ENCODE results near the gene C1orf35.
A peak's percentile ranks its signal among the peaks of the same experiment; 100 is the strongest.

The C1orf35 gene

DNA sequence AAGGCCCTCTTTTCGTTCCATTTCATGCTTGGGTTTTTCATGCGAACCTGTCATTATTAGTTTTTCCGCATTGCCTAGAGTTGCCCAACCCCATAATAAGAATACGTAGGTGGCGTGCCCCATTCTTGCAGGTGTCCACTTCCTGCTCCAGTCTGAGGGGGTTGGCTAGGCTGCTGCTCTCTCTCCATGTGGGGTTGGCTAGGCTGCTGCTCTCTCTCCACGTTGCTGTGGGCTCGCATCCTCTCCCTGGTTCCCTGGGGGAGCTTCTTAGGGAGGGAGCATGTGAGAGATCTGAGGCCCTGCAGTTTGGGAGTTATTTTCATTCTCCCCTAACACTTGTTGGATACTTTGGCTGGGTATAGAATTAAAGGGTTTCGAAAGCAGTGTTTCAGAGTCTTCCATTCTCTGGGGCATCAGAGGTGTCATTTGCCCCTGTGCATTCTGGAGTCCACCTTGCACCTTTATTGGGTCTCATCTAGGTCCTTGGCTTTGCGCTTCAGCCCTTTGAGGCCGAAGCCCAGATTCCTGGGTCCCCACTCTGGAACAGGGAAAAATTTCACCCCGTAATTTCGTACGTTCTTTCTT lies 8.6 kb downstream of the C1orf35 start:
- DNase-seq (ENCODE audit: low read depth), result no peak

DNA sequence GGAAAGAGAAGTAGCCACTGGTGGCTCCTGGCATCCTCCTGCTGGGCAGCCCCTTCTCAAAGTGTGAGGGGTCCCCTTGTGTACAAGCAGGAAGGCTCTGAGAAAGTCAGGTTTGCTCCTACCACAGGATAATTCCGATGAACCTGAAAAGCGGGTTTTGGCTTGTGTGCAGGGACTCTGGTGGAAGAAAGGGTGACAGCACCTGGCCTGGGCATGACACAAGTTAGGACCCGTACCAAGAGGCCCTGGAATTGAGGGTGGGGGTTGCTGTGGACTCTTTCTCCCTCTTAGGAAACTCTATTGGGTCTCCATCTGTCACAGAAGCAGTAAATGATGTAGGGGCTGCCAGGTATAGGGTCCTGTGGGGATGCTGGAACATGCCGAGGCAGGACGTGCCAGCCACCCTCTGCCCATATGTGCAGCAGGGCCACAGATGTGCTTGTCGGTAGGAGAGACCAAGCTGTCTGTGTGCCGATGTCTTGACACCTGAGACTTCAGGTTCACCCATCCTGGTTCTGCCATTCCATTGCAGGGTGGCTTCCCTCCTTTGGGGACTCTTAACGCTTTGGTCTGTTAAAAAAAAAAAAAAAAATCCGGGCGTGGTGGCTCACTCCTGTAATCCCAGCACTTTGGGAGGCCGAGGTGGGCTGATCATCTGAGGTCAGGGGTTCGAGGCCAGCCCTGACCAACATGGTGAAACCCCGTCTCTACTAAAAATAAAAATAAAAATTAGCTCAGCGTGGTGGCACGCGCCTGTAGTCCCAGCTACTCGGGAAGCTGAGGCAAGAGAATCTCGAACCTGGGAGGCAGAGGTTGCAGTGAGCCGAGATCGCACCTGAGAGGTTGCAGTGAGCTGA lies 9.8 kb downstream of the C1orf35 start:
- no peak for DNase-seq (ENCODE audit: low read depth)

- no peak for DNase-seq (ENCODE audit: low read depth)
Observed at GRCh38 chr1:228092342-228093049, 10.6 kb downstream of the C1orf35 start.

GRCh38 chr1:228091084-228091483 lies 12.0 kb downstream of the C1orf35 start:
- no peak for DNase-seq (ENCODE audit: low read depth)

DNA sequence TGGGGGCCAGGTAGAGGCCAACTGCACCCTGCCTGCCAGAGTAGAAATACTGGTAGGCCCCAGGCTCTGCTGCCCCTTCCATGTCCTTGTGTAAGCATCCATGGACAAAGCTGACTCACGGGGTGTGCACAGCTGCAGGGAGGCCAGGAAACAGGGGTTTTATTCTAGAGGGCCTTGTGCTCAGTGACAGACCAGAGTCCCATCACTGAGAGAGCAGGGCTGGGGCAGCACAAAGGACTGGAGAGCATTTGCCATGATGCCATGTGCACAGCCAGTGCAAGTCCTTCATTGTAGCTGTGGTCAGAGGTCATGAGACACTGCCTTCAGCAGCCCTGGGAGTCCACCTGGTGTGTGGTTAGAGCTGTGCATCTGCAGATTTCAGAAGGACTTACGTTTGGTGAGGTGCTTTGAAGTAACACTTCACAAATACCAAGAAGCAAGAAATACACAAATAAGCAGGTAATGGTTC lies 12.5 kb downstream of the C1orf35 start:
- DNase-seq (ENCODE audit: low read depth), result peak; percentile 43

GRCh38 chr1:228089519-228090380 lies 13.4 kb downstream of the C1orf35 start:
- no peak for DNase-seq (ENCODE audit: low read depth)

GRCh38 chr1:228088586-228089498 lies 14.3 kb downstream of the C1orf35 start:
- no peak for DNase-seq (ENCODE audit: low read depth)

DNA sequence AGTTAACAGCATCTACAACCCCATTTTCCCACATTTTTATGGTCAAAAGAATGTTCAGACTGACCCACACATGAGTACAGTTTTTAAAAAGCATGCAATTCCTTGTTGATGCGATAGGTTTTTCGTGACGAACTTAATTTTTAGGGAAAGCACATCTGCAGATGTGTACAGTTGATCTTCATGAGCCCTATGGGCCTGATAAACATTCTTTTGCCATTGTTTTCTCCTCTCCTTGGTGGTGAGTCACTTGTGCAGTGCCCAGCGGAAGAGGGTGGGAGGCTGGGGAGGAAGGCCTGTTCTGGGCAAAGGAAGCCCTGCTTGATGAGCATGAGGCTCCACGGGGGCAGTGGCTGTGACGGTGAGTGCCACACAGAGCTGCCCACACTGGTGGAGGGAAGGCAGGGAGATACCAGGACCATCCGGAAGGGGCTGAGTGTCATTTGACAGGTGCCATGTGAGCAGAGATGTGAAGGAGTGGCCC lies 15.3 kb downstream of the C1orf35 start:
- DNase-seq (ENCODE audit: low read depth), result peak; percentile 92

- peak; percentile 83 for DNase-seq (ENCODE audit: low read depth)
Observed at GRCh38 chr1:228085287-228085951, 17.7 kb downstream of the C1orf35 start.

- DNase-seq (ENCODE audit: low read depth), result no peak
Observed at GRCh38 chr1:228084797-228085196, 18.3 kb downstream of the C1orf35 start.

- peak; percentile 83 for DNase-seq (ENCODE audit: low read depth)
Observed at GRCh38 chr1:228084325-228084724, 18.8 kb downstream of the C1orf35 start.

- DNase-seq (ENCODE audit: low read depth), result peak; percentile 43
Observed at GRCh38 chr1:228083871-228084278, 19.2 kb downstream of the C1orf35 start.

- peak; percentile 61 for DNase-seq (ENCODE audit: low read depth)
Observed at GRCh38 chr1:228082918-228083870, 19.9 kb downstream of the C1orf35 start.

DNA sequence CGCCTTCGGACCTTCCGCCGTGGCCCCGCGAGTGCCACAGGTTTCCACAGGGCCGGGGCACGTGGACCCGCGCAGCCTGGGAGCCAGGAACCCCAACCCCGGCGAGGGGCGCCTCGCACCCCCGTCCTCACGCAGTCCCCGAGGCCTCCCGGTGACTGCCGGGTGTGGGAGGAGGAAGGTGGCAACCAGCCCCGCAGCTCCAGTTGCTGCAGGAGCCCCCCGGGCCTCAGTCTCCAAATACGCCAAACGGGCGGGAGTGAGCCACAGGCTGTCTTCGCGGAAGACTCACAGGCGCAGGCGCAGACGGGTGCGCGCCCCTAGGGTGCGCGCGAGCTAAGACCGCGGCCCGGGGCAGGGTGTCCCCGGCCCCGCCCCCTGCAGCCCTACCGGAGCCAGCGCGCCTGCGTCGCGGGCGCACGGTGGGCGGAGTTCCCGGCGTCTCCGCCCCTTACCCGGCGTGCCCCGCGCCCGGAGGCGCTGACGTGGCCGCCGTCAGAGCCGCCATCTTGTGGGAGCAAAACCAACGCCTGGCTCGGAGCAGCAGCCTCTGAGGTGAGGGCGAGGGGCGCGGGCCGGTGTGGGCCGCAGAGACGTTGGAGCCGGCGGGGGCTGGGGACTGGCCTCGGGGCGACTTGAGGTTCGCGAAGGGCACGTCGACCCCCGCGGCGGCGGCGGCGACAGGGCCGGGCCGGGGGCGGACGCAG lies 20.8 kb downstream of the C1orf35 start, which contains the start of gene ARF1:
ARF1 (plus strand) TSS at position 495 of the 704 bp plus-strand sequence. CDS start 14,407 bp downstream, outside the sequence.
- DNase-seq (ENCODE audit: low read depth), result peak; percentile 92

DNA sequence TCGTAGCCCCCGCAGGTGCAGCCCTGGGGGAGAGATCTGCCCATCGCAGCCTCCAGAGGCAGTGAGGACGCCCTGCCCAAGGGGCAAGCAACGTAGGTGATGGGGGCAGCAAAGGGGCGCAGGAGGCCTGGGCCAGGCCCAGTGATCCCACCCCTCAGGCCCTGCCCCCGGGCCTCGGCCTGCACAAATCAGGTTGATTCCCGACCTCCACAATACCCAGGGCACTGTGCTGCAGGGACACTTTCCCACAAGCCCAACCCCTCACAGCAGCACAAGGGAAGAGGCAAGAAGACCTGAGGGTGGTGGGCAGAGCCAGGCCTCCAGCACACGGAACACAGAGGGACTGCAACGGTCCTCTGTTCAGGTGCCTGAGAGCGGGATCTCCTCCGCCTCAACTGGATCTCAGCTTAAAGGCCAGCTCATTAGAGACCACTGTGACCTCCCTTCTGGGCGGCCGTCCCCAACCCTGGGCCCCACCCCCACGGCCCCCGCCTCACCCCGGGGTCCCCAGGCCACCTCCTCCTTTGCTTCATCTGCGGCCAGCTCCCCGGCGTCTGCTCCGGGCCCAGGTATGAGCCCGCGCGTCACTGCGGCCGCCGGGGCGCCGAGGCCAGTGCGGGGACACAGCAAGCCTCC lies 21.4 kb downstream of the C1orf35 start:
- no peak for DNase-seq (ENCODE audit: low read depth)

DNA sequence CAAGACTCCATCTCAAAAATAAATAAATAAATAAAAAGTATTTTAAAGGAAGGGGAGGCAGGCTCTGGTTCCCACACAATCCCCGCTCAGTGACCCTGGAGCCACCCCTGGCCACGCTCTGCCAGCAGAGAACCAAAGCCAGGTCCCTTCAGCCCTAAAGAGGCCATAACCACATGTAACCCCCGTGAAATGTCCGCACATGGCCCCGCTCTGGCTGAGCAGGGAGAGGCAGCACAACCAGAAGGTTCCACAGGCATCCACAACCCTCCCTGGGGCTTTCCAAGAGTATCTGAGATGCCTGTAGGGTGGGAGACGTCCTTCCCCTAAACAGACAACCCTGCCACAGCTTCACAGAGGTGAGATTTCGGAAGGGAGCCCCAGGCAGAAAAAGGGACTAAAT lies 22.0 kb downstream of the C1orf35 start:
- no peak for DNase-seq (ENCODE audit: low read depth)

DNA sequence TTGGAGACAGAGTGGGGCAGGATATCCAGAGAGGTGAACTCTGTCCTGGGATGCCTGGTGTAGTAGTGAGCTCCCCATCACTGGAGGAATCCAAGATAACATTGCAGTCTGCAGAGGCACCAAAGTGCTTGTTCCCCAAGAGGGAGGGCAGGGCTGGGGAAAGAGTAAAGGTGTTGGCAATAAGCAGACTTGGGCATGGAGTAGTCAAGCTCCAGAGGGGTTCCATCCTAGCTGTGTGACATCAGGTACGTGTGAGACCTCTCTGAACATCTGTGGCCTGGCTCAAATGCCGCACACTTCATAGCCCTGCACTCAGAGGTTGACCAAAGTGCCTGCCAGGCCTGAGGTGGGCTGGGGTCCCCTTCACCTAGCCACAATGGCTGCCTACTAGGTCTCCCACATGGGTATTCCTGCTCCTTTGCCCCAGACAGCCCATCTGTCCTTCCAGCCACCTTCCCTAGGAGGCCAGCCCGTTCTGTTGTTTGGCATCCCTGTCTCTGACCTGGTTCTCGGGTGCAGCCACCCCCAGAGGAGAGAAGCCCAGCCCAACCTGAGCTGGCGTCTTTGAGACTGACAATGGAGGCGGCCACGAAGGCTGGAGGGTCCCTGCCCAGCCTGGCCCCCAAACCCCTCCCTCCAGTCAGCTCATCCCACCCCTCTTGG lies 23.4 kb downstream of the C1orf35 start:
- no peak for DNase-seq (ENCODE audit: low read depth)

Data from ELR (cell line).